ENCODE results near the gene SHE.
A peak's percentile ranks its signal among the peaks of the same experiment; 100 is the strongest.

The SHE gene

DNA sequence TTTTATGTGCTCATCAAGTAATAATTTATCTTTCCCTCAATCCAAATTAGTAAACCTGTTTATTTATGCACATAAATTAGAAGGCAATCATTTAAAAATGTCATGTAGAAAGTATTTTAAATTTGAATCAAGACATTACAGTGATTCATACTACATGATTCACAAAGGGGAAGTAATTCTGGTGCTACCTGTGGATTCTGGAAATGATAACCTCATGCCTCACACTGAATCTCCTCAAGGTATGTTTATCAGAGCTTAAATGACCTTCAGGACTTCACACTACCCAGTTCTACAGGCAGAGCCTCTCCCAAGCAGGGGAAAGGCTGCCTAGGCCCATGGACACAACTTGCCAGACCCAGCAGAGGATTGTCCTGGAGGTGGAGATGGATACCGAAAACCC lies 25.4 kb downstream of the SHE start:
- no peak for DNase-seq

DNA sequence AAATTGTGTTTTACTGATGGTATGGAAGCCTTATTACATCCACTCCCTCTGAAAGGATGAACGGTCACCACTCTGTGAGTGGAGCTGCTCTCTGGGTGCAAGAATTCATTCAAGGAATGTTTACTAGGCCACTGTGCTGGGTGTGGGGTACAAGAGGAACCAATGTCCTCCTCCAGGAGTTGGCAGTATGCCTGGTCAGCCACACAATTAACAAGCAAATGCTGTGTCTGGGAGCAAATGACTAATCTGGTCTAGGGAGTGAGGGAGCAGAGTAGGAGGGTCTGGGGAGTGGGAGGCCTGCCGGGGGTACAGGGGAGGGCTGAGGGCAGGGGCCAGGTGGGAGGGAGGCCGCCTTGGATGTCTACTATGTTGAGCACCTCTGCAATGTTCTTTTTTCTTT lies 27.4 kb downstream of the SHE start:
- no peak for DNase-seq

DNA sequence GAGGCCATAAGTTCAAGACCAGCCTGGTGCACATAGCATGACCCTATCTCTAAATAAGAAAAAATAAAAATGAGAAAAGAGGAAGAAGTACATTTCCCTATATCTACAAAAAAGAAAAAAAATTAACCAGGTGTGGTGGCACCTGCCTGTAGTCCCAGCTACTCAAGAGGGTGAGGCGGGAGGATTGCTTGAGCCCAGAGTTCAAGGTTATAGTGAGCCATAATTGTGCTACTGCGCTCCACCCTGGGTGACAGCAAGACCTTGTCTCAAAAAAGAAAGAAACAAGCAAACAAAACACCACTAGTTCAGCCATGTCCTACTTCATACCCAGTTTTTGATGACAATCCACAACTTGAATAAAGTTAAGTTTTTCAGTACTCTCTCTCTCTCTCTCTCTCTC lies 30.9 kb downstream of the SHE start:
- no peak for DNase-seq

DNA sequence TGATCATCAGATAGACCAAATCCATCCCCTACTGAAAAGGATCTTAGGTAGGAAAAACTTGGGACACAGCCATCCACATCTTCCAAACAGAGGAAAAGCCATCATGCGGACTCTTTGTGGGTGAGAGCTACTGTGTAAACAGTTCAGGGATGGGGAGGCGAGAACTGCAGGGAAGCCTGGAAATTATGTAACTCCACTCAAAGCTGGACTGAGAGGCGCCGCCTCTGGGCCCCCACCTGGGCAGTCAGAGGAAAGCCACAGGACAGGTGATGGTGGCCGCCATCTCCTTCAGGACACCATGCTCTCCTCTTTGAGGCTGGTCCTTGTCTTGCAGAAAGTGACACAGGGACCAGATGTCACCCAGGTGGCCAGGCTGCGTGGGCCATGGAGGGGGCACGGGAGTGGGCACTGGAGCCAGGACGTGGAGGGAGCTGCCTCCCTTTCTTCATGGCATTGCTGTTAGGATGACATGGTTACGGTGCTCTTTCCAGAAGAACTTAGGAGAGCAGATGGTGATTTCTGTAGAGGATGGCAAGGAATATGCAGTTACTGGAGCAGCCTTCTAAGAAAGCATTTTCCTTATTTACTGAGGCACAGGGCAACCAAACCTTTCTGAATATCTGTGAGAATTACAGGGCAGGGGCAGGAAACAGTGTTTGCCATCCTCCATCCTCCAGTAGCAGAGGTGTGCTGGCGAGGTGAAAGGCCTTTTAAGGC lies 32.2 kb downstream of the SHE start:
- no peak for DNase-seq

DNA sequence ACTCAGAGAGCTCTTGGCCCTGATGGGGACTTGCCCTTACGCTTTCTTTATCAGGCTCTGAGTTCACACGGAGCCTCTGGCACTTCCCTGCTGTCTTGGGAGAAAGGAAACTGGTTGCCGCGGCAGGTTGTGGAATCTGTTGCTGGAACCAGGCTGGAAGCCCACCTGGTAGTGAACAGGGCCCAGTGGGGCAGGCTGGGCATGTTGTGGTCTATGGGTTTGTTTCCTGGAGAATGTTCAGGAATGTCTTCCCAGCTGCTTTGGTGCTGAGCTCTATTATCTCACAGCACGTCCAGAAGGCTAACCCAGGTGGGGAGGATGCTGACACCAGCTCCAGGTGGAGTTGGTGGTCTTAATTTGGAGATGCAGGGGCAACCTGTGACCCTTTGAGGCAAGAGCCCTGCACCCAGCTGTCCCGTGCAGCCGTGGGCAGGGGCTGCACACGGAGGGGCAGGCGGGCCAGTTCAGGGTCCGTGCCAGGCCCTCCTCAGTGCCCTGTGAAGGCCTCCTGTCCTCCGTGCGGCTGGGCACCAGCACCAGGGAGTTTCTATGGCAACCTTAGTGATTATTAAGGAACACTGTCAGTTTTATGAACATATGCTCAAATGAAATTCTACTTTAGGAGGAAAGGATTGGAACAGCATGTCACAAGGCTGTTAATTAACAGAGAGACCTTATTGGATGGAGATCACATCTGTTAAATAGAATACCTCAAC lies 33.5 kb downstream of the SHE start:
- DNase-seq = no peak

DNA sequence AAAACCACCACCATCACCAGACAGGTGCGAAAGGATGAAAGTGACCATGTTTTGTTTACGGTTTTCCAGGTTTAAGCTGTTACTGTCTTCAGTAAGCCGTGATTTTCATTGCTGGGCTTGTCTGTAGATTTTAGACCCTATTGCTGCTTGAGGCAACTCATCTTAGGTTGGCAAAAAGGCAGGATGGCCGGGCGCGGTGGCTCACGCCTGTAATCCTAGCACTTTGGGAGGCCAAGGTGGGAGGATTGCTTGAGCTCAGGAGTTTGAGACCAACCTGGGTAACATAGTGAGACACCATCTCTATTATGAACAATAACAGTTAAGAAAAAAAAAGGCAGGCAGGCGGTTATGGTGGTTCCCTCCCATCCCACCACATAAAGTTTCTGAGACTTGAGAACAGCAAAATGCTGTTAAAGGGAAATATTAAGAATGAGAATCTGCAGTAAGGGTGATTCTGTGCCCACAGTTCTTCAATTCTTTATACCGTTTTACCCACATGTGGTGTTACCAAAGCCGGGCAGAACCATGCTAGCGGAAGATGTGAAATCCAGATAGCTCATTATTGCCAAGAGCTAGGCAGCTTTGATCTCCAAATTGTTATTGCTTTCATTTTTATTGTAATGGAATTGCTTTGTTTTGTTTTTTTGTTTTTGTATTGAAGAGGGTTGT lies 34.6 kb downstream of the SHE start:
- no peak for DNase-seq

DNA sequence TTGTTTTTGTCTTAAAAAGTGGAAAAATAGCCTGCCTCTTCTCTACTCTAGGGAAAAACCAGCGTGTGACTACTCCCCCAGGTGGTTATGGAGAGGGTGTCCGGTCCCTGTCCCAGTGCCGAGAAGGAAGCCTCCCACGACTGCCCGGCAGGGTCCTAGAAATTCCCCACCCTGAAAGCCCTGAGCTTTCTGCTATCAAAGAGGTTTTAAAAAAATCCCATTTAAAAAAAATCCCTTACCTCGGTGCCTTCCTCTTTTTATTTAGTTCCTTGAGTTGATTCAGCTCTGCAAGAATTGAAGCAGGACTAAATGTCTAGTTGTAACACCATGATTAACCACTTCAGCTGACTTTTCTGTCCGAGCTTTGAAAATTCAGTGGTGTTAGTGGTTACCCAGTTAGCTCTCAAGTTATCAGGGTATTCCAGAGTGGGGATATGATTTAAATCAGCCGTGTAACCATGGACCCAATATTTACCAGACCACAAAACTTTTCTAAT lies 35.2 kb downstream of the SHE start:
- DNase-seq = no peak

DNA sequence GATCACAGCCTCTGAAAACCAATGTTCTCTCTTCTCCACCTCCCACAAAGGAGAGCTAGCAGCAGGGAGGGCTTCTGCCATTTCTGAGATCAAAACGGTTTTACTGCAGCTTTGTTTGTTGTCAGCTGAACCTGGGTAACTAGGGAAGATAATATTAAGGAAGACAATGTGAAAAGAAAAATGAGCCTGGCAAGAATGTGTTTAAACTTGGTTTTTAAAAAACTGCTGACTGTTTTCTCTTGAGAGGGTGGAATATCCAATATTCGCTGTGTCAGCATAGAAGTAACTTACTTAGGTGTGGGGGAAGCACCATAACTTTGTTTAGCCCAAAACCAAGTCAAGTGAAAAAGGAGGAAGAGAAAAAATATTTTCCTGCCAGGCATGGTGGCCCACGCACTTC lies 36.0 kb downstream of the SHE start:
- DNase-seq = no peak

DNA sequence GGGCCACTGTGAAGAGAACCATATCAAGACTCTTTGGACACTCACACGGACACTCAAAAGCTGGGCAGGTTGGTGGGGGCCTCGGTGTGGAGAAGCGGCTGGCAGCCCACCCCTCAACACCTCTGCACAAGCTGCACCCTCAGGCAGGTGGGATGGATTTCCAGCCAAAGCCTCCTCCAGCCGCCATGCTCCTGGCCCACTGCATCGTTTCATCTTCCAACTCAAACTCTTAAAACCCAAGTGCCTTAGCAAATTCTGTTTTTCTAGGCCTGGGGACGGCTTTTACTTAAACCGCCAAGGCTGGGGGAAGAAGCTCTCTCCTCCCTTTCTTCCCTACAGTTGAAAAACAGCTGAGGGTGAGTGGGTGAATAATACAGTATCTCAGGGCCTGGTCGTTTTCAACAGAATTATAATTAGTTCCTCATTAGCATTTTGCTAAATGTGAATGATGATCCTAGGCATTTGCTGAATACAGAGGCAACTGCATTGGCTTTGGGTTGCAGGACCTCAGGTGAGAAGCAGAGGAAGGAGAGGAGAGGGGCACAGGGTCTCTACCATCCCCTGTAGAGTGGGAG lies 36.5 kb downstream of the SHE start:
- DNase-seq = no peak

DNA sequence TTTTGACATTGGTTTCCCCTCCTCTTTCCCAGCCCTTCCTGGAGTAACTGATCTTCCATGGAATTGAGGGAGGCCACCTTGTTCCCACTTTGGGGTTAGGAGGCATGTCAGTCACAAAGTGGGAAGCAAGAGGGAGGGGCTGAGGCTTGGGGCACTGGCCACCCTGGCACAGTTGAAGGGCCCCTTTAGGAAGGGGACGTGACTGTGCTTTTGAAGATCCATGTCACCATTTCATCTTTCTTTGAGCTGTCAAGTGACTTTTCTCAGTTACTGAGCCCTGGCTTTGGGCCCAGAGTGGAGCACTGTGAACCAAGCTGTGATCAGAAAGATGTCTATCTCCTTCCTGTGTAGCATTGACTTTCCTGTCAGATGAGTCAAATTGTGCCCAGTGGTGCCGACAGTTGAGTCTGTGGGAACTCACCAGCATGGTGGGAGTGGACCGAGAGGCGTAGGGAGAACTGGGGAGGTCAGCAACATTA lies 38.7 kb downstream of the SHE start:
- peak; percentile 41 for DNase-seq

DNA sequence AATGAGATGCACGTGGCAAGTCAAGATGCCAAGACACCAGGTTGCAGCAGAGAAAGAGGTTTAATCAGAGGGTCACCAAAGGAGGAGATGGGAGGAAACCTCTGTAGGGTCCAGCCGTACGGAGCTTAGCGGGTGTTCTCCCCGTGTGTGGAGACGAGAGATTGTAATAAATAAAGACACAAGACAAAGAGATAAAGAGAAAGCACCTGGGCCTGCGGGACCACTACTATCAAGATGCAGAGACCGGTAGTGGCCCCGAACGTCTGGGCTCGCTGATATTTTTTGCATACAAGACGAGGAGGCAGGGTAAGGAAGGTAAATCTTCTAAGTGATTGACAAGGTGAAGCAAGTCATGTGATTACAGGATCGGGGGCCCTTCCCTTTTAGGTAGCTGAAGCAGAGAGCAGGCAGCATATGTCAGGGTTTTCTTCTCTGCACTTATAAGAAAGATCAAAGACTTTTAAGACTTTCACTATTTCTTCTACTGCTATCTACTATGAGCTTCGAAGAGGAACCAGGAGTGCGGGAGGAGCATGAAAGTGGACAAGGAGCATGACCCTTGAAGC lies 41.4 kb downstream of the SHE start:
- DNase-seq = no peak

DNA sequence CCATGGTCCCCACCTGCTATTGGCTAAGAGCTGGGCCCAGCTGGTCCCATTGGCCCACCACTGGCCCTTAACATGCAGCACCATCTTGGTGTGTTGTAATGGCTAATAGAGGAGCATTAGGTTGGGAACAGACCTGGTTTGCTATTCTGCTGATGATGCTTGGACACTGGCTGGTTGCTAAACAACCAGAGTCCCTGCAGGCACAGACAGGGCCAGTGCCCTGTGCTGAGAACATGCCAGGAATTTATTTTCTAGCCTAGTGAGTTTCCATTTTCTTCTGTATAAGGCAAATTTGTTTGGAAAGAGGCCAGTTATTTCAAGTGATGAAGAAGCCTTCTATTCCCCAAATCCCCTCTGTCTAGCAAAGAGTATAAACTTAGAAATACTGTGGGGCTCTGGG lies 43.1 kb downstream of the SHE start:
- DNase-seq = no peak

DNA sequence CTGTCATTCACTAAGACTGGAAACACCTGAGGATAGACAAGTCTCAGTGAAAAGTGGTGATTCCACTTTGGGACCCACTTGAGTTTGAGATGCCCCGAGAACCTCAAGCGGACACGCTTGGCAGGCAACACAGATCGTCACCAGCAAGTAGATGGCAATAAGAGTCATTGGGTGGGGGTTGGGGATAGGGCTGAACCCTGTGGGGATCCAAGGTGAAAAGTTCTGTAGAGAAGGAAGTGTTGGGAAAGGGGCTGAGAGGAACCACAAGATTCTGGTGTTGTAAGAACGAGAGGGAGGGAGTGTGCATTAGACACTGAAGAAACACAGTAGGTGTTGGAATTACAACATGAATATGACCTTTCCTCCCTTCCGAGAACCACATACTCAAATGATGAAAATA lies 45.6 kb downstream of the SHE start:
- DNase-seq = no peak

DNA sequence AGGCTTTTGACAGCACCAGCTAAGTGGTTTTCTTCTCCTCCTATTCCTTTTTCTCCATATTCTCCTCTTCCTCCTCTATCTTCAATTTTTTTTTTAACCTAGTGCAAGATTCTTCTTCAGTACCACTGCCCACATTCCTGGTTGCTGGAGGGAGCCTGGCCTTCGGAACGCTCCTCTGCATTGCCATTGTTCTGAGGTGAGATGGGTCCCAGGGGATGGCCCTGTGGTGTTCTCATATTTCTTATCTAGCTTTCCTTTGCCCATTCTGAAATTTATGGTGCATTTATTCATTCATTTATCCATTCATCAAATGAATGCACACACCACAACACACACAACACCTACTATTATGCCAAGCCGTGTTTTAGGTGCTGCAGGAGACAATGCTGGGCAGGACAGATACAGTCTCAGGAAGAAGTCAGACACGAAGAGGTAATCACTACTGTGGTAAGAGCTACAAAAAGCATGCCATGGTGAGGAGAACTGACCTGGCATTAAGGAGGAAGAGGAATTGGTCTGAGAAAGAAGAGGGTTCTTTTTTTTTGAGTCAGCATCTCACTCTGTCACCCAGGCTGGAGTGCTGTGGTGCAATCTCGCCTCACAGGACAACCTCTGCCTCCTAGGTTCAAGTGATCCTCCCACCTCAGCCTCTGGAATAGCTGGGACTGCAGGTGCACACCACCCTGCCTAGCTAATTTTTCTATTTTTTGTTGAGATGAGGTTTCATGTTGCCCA lies 47.7 kb downstream of the SHE start:
- DNase-seq = no peak

DNA sequence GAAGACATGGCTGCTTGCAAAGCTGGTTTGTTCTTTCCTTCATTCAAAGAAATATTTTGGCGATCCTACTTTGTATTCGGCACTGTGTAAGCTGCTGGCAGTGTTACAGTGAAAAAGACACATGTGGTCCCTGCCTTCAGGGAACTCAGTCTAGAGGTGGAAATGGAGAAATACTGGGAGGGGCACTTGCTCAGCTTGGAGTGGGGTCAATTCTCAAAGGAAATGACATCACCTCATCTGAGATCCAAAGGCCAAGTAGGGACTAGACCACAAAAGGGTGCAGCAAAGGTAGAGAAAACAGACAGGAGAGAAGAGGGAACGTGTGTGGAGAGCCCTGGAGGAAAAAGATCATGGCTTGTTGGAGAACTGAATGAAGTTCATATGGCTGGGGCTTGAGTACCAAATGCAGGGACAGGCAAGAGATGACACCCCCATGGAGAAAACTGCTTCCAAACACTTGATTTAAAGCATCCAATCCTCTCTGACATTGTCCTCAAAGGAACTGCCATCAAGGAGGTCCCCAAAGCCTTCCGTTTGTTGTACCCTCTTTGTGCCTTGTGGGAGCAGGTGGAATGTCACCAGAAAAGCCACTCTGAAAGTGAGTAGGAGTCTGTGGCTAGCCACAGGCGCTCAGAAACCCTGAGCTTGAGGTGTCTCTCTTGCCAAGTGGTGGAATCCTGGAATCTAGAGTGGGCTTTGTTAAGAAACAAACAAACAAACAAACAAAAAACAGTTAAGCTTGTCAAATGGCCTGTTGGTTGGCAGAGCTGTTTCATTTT lies 48.4 kb downstream of the SHE start:
- no peak for DNase-seq

DNA sequence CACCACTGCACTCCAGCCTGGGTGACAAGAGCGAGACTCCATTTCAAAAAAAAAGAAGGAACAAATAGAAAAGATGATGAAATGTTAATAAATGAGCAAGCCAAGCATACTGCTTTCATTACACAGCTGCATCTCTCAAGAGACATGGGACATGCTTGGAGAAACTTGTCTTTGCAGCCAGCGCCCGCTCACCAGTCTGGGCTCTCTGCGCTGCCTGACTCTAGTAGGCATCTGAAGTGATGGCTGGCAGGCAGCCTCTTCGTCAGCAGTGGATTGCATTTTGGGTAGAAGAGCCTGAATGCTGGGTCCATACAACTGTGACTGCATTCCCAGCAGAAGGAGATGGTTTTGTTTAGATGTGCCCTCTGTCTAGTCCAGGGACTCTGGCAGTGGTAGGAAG lies 49.1 kb downstream of the SHE start:
- no peak for DNase-seq

DNA sequence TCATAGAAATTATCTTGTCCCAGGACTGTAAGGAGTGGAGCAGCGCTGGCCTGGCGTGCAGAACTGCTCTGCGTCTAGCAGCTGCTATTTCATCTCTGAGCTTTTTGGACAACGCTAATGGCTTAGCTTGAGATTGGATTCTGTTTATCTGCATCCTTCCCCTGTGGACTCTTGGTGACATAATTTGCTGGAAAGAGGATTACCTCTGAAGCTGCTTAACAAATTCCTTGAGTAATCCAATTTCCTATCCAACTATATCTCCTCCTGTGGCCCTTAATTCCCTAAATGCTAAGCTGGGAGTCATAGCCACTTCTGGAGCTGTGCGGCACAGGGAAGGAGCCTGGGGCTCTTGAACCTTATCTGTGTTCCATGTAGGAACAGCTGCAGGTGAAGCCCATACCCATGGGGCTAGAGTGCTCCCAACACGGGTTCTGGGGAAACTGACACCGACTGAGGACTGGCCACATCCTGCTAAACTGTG lies 53.8 kb downstream of the SHE start:
- DNase-seq = no peak

DNA sequence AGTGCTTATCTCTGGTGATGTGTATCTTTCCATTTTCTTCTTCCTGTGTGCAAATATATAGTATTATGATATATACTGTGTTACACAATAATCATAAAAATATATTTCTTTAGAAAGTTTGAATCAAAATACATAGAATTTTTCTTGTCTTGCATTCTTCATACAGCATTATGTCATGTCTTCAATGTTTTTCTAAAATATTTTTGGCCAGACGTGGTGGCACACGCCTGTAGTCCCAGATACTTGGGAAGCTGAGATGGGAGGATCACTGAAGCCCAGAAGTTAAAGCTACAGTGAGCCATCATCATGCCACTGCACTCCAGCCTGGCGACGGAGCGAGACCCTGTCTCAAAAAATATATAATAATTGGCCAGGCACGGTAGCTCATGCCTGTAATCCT lies 55.4 kb downstream of the SHE start:
- DNase-seq = no peak

DNA sequence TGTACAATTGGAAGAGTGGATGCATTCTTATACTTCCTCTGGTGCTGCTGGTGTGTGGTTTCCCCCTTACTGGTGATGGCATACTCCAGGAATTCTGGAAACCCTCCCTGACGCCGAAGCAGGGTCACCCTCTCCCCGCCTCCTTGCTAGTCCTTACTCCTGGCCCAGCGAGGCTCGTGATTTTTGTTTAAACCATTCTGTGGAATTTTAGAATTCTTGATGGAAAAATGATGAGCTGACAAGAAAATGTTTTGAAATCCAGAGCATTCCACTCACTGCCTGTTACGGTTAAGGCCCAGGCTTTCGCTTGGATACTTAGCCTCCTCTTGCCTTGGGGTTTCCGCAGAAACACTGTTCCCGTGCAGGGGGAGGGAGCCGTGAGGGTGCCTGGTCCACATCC lies 55.9 kb downstream of the SHE start:
- no peak for DNase-seq

DNA sequence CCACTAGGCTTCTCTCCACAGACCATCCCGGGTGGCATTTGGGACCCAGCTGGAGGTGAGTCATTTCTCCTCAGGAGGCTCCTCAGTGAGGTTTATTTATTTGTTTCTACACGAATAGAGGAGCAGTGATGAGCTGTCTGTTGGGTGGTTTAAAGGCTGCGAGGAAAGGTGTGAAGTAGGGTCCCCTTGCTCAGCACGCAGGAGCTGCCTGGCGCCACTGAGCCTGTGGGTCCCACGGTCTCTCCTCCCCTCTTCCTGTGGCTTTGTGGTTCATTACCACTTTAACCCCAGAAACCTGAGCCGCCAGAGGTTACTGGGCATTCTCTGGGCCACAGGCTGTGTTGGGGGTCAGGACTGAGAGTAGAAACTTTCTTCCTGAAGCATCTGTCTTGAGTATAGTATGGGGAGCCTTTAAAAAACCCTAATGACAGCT lies 57.2 kb downstream of the SHE start:
- no peak for DNase-seq

DNA sequence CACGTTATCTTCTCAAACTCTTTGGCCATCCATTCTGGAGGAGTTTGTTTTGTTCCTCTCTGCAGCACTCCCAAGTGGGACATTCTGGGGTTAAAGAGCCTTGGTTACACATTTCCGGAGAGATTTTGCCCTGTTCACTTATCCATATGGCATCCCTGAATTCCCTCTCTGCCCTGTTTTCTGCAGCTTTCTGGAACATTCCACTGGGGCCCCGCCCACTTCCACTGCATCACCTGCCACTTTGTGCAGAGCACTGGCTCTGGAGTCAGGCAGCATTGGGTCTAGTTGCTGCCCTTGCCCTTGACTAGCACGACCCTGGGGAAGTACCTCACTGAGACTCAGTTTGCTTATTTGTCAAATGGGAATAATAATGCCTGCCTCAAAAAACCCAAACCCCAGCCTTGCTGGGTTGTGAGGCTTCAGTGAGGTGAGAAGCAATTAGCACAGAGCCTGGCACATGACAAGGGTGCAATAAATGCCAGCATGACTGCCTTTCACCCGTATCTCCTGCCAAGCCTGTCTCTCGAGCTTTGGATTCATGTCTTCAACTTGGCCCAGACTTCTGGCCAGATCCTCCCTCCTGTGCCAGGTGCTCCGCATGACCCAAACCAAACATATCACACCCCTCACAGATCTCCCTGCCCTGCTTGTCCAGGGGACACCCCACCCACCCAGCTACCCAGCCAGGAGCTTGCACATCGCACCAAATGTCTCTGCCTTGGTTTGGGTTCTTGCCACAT lies 58.8 kb downstream of the SHE start:
- DNase-seq = no peak
